OCI-LY7 (cell line): Measurements from ENCODE around the gene ST3GAL3. TPM values are rescaled to one million over a fixed set of nuclear protein-coding genes. Genes with fewer than 3 reads are reported as not detected.

Source experiments
- BruUV-seq: library from RNA; stranded (reverse); fragments of 400-500 nt; replicated peaks from 2 replicates; lab custom pipeline; 2021; lab: Mats Ljungman, UMichigan
- CTCF ChIA-PET: fragments of 300-600 bp; sonication (Branson Sonifier 250); formaldehyde crosslinking; loops from one replicate; lab custom pipeline; 2022; ENCODE audit warnings: antibody characterized with exemption; ENCODE audit not compliant: unreplicated experiment; lab: Charles Lee
- POLR2A ChIA-PET: fragments of 300-600 bp; sonication (Branson Sonifier 250); formaldehyde crosslinking; loops from one replicate; lab custom pipeline; 2022; ENCODE audit warnings: antibody characterized with exemption; lab: Charles Lee
- DNase-seq: peaks from one replicate; pipeline ENCODE4 v3.0.0-alpha.2; 2015; ENCODE audit warnings: low spot score
- H2AFZ ChIP-seq: fragments of 200-600 bp; sonication (generic), shearing (Covaris generic); 2 replicates; pipeline ENCODE4 v1.6.1; 2014; ENCODE audit warnings: mild to moderate bottlenecking, antibody characterized with exemption, low read length, moderate library complexity
- H3K27ac ChIP-seq: fragments of 200-600 bp; sonication (generic); 2 replicates; pipeline ENCODE4 v1.5.1; 2014; ENCODE audit warnings: mixed run types, low read depth, mild to moderate bottlenecking, moderate library complexity, low read length, inconsistent platforms; ENCODE audit not compliant: poor library complexity, severe bottlenecking
- H3K36me3 ChIP-seq: fragments of 200-600 bp; sonication (generic); 2 replicates; pipeline ENCODE4 v1.6.1; 2014; ENCODE audit warnings: mild to moderate bottlenecking, antibody characterized with exemption, low read length, moderate library complexity, mixed read lengths; ENCODE audit not compliant: insufficient read depth
- H3K4me1 ChIP-seq: fragments of 200-600 bp; sonication (generic); 2 replicates; pipeline ENCODE4 v1.5.1; 2014; ENCODE audit warnings: mild to moderate bottlenecking, low read length; ENCODE audit not compliant: insufficient read depth, poor library complexity, severe bottlenecking
- H3K4me2 ChIP-seq: fragments of 200-600 bp; sonication (generic); 2 replicates; pipeline ENCODE4 v1.6.1; 2014; ENCODE audit warnings: mild to moderate bottlenecking, low read length
- H3K4me3 ChIP-seq: fragments of 200-600 bp; sonication (generic); 2 replicates; pipeline ENCODE4 v1.5.1; 2014; ENCODE audit warnings: mild to moderate bottlenecking, low read depth, low read length; ENCODE audit not compliant: poor library complexity, severe bottlenecking
- H3K79me2 ChIP-seq: fragments of 200-600 bp; sonication (generic); 2 replicates; pipeline ENCODE4 v1.6.1; 2016; ENCODE audit warnings: low read depth, mild to moderate bottlenecking, low read length, moderate library complexity, mixed read lengths; ENCODE audit not compliant: insufficient read depth
- H3K9me2 ChIP-seq: fragments of 200-600 bp; sonication (generic); 2 replicates; pipeline ENCODE4 v1.6.1; 2016; ENCODE audit warnings: mild to moderate bottlenecking, low read length, mixed read lengths; ENCODE audit not compliant: insufficient read depth
- H3K9me3 ChIP-seq: fragments of 200-600 bp; sonication (generic); 2 replicates; pipeline ENCODE4 v1.6.1; 2014; ENCODE audit warnings: mild to moderate bottlenecking, mixed run types, low read length, mixed read lengths
- H4K20me1 ChIP-seq: fragments of 200-600 bp; sonication (generic); 2 replicates; pipeline ENCODE4 v1.6.1; 2014; ENCODE audit warnings: mild to moderate bottlenecking, antibody characterized with exemption, low read length, moderate library complexity, mixed read lengths; ENCODE audit not compliant: insufficient read depth
- EZH2phosphoT487 ChIP-seq: fragments of 200-600 bp; sonication (generic); IDR thresholded peaks from 2 replicates; pipeline ENCODE4 v1.6.1; 2018; ENCODE audit warnings: low read depth, borderline replicate concordance, mild to moderate bottlenecking, mixed run types, antibody characterized with exemption, low read length, moderate library complexity, mixed read lengths
- intact Hi-C: fragments of 100-400 bp; cut with micrococcal nuclease; formaldehyde crosslinking; loops from one replicate; pipeline ENCODE4 v1.10.0; 2022; ENCODE audit not compliant: unreplicated experiment
- total RNA-seq, 2 experiments: library from RNA; depleted of rRNA in 1 of 2; stranded (reverse); fragments of >200 nt in 1 of 2; shearing (Covaris generic) in 1 of 2; gene quantifications; 2 replicates each; pipeline ENCODE4 v1.2.3, GENCODE V29; 2014 to 2022
- TF ChIP-seq, protein P1 (sequence below): fragments of 200-600 bp; sonication (generic); conservative IDR thresholded peaks from 2 replicates; pipeline ENCODE4 v1.5.1; 2014; ENCODE audit warnings: mild to moderate bottlenecking, antibody characterized with exemption, low read length, moderate library complexity, mixed read lengths

The ST3GAL3 gene
- total RNA-seq, 2 experiments from 2014 or later: 24.0 to 45.0 TPM

GRCh38 chr1:43722810-43723209 lies 15.5 kb downstream of the ST3GAL3 start:
- no TSS peak for BruUV-seq
- Histone ChIP-seq H3K79me2 (no peaks in the 10 kb centered on the region), H3K4me1 (peaks cover 6% of the 10 kb centered on the region), H3K36me3 (0 out of 2 replicates have a peak, but pooled peaks cover 4% of the 10 kb centered on the region), H2AFZ (no peak overlapping the region), H3K9me3 (no peaks in the 10 kb centered on the region), H3K27ac (no peak overlapping the region), H3K4me3 (no peak overlapping the region), H3K9me2 (no peaks in the 10 kb centered on the region), H4K20me1 (no peaks in the 10 kb centered on the region), H3K4me2 (no peak overlapping the region)
- intact Hi-C loops: no loop called here
- no peak for DNase-seq
- TF ChIP-seq, protein P1, sequence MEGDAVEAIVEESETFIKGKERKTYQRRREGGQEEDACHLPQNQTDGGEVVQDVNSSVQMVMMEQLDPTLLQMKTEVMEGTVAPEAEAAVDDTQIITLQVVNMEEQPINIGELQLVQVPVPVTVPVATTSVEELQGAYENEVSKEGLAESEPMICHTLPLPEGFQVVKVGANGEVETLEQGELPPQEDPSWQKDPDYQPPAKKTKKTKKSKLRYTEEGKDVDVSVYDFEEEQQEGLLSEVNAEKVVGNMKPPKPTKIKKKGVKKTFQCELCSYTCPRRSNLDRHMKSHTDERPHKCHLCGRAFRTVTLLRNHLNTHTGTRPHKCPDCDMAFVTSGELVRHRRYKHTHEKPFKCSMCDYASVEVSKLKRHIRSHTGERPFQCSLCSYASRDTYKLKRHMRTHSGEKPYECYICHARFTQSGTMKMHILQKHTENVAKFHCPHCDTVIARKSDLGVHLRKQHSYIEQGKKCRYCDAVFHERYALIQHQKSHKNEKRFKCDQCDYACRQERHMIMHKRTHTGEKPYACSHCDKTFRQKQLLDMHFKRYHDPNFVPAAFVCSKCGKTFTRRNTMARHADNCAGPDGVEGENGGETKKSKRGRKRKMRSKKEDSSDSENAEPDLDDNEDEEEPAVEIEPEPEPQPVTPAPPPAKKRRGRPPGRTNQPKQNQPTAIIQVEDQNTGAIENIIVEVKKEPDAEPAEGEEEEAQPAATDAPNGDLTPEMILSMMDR: no peak
- no peak for TF ChIP-seq EZH2phosphoT487
- ChIA-PET CTCF (no interaction called here), POLR2A (no interaction called here)

DNA sequence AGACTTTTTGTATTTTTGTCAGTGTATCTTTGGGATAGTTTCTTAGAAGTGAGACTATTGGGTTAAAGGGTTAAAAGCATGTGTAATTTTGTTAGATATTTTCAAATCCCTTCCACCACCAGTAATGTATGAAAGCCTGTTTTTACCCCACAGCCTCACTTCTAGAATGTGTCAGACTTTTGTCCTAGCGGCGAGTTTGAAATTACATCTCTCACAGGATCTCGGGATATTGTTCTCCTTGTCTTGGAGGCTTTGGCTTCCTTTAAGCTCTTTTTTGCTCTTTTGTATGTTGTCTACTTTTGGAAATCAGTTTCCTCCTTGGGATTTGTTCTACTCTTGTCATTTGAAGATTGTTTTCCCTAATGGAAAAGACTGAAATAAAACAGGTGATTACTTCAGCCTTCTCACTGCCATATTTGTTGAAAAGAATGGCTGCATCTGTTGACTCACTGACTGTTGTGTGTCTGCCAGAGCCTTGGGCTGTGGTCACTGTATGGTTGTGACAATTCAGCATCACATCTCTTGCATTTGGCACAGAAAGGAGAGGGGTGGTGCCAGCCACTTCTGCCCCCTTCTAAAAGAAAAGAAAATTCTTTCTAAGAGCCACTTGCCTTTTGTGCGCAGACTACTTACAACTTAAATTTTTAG lies 22.6 kb downstream of the ST3GAL3 start:
- Histone ChIP-seq H2AFZ (no peak overlapping the region), H3K4me2 (no peak overlapping the region), H3K27ac (no peak overlapping the region), H3K79me2 (no peaks in the 10 kb centered on the region), H3K9me2 (no peaks in the 10 kb centered on the region), H3K4me1 (peaks cover 6% of the 10 kb centered on the region), H4K20me1 (no peaks in the 10 kb centered on the region), H3K9me3 (no peaks in the 10 kb centered on the region), H3K4me3 (no peak overlapping the region), H3K36me3 (no peaks in the 10 kb centered on the region)
- POLR2A ChIA-PET: no interaction called here
- CTCF ChIA-PET: no interaction called here
- TSS peak; percentile 11 for BruUV-seq
- DNase-seq: no peak
- TF ChIP-seq EZH2phosphoT487: no peak
- TF ChIP-seq, protein P1: no peak
- intact Hi-C loops: no loop called here

DNA sequence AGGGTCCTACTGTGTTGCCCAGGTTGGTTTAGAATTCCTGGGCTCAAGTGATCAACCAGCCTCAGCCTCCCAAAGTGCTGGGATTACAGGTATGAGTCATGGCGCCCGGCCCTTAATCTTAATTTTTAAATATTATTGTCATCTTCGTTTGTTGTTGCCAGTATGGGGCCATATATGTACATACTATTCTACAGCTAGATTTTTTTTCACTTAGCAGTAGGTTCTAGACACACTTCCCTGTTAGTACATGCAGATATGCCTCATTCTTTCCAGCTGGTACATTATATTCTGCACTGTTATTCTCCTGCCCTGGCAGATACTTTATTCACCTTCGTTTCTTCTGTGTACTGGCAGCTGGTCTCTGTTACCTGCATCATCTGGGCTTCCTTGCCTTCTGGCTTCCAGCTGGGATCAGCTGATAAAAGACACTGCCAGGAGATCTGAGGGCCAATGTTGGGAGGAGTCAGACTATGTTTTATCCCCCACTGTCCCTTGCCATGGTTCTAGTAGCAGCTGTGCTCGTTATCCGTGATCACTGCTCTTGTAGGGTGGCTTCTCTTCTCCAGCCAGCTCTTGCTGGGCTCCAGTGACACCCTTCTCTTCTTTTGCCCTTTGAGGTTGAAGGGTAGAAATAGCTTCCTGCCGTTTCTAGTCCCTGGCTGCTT lies 24.7 kb downstream of the ST3GAL3 start:
- TF ChIP-seq, protein P1: no peak
- no peak for TF ChIP-seq EZH2phosphoT487
- Histone ChIP-seq H3K36me3 (peaks cover 10% of the 10 kb centered on the region; the same call in 1 of the 2 replicates), H4K20me1 (no peaks in the 10 kb centered on the region), H3K4me2 (no peak overlapping the region), H2AFZ (no peak overlapping the region), H3K4me3 (no peak overlapping the region), H3K4me1 (no peaks in the 10 kb centered on the region), H3K79me2 (no peaks in the 10 kb centered on the region), H3K9me2 (no peaks in the 10 kb centered on the region), H3K9me3 (no peaks in the 10 kb centered on the region), H3K27ac (no peak overlapping the region)
- intact Hi-C loops: no loop called here
- POLR2A ChIA-PET: interaction anchor here (1.2 kb wide), 2 partner anchors 9 to 11 kb away, joined by 3 read pairs; no protein-coding TSS in a partner anchor
- no TSS peak for BruUV-seq
- DNase-seq: no peak
- CTCF ChIA-PET: no interaction called here
